ENCODE results near the gene GPA33. TPM values are rescaled to one million over a fixed set of nuclear protein-coding genes. Genes with fewer than 3 reads are reported as not detected.

The GPA33 gene
- total RNA-seq, 1 donor from 2014 or later: 1.2 TPM

- no peak overlapping the region for H3K27ac Mint-ChIP-seq
- no peaks in the 10 kb centered on the region for H3K36me3 Mint-ChIP-seq
- no peaks in the 10 kb centered on the region for H3K9me3 Mint-ChIP-seq
- H3K4me1 Mint-ChIP-seq: no peaks in the 10 kb centered on the region
- no peak for DNase-seq (ENCODE audit: low spot score in 2 of 2, unreplicated experiment in 2 of 2)
- H3K27me3 Mint-ChIP-seq (ENCODE audit: low read depth): peaks cover 45% of the 10 kb centered on the region
- H3K4me3 Mint-ChIP-seq: no peak overlapping the region
- TF ChIP-seq CTCF (IDR thresholded peaks at IDR 0.05; ENCODE audit: unreplicated experiment): no peak
These were observed 76.9 kb downstream of the GPA33 start for GRCh38 chr1:167013108-167013929.

- Mint-ChIP-seq H3K4me1 (no peaks in the 10 kb centered on the region), H3K27me3 (ENCODE audit: low read depth) (peaks cover 49% of the 10 kb centered on the region), H3K36me3 (no peaks in the 10 kb centered on the region), H3K9me3 (no peaks in the 10 kb centered on the region), H3K27ac (no peak overlapping the region), H3K4me3 (no peak overlapping the region)
- no peak for TF ChIP-seq CTCF (IDR thresholded peaks at IDR 0.05; ENCODE audit: unreplicated experiment)
- no peak for DNase-seq (ENCODE audit: low spot score in 2 of 2, unreplicated experiment in 2 of 2)
These were observed 77.6 kb downstream of the GPA33 start for GRCh38 chr1:167012570-167012969.

- no peak for DNase-seq (ENCODE audit: low spot score in 2 of 2, unreplicated experiment in 2 of 2)
- Mint-ChIP-seq H3K9me3 (no peaks in the 10 kb centered on the region), H3K27me3 (ENCODE audit: low read depth) (peaks cover 49% of the 10 kb centered on the region), H3K36me3 (no peaks in the 10 kb centered on the region), H3K27ac (no peak overlapping the region), H3K4me1 (no peaks in the 10 kb centered on the region), H3K4me3 (no peak overlapping the region)
- TF ChIP-seq CTCF (IDR thresholded peaks at IDR 0.05; ENCODE audit: unreplicated experiment): no peak
These were observed 78.5 kb downstream of the GPA33 start for GRCh38 chr1:167011560-167012191.

GRCh38 chr1:167003711-167004110 lies 86.5 kb downstream of the GPA33 start:
- Mint-ChIP-seq H3K27me3 (ENCODE audit: low read depth) (peaks cover 11% of the 10 kb centered on the region), H3K9me3 (peaks cover 23% of the 10 kb centered on the region), H3K27ac (no peak overlapping the region), H3K36me3 (no peaks in the 10 kb centered on the region), H3K4me3 (no peak overlapping the region), H3K4me1 (no peaks in the 10 kb centered on the region)
- no peak for DNase-seq (ENCODE audit: low spot score in 2 of 2, unreplicated experiment in 2 of 2)
- TF ChIP-seq CTCF (IDR thresholded peaks at IDR 0.05; ENCODE audit: unreplicated experiment): no peak

Other genes starting within 250 kb of the GPA33 start
- 15.6 to 18.7 TPM (median 17.4 TPM) in 3 replicates for gene TADA1, start 214.1 kb downstream of the GPA33 start, total RNA-seq
- gene ILDR2, start 114.8 kb downstream of the GPA33 start, total RNA-seq: 1.1 to 1.5 TPM (median 1.1 TPM) in 3 replicates
- gene MAEL, start 101.1 kb downstream of the GPA33 start, total RNA-seq: not detected in 3 replicates
- 0.16 to 0.18 TPM in 2 of 3 replicates, not detected in the other for gene STYXL2, start 3.7 kb upstream of the GPA33 start, total RNA-seq
- 26.1 to 32.8 TPM (median 29.1 TPM) in 3 replicates for gene POU2F1, start 130.5 kb upstream of the GPA33 start, total RNA-seq